Fibroblast of lung (primary cell): Measurements from ENCODE around the gene UNCX.

Source experiments
- CTCF ChIP-seq, 2 donors: IDR thresholded peaks in 1 of 2; conservative IDR thresholded peaks in 1 of 2; 1 replicate in 1 of 2; 2 replicates in 1 of 2; pipeline ENCODE4 v1.5.1; 2011 to 2012; ENCODE audit warnings: low read length in 2 of 2, control low read depth in 1 of 2, inconsistent platforms in 1 of 2, low read depth in 1 of 2, mild to moderate bottlenecking in 1 of 2
- EZH2 ChIP-seq: IDR thresholded peaks from 2 replicates; pipeline ENCODE4 v1.5.1; 2012; ENCODE audit warnings: low read length, control low read depth, mild to moderate bottlenecking; ENCODE audit errors: missing control alignments

GRCh38 chr7:1229202-1229947 is 3.3 kb upstream of the UNCX start:
- TF ChIP-seq CTCF (conservative IDR thresholded peaks at IDR 0.05 in 1 of 2, IDR thresholded peaks at IDR 0.05 in 1 of 2; ENCODE audit: low read depth in 1 of 2, low read length in 2 of 2) (no peak), EZH2 (peak; percentile 66)
